DOHH2 (cell line): ENCODE results near the gene CYLD.

Source experiments
- H3F3A ChIP-seq: fragments of 200-600 bp; sonication (generic), shearing (Covaris generic); 2 replicates; pipeline ENCODE4 v1.6.0; 2016; ENCODE audit warnings: antibody characterized with exemption, mild to moderate bottlenecking; ENCODE audit not compliant: control insufficient read depth, insufficient read depth
- H3K27ac ChIP-seq: fragments of 200-600 bp; sonication (generic); 2 replicates; pipeline ENCODE4 v1.5.1; 2014; ENCODE audit warnings: low read depth, mild to moderate bottlenecking, low read length, moderate library complexity
- H3K27me3 ChIP-seq: fragments of 200-600 bp; sonication (generic); 2 replicates; pipeline ENCODE4 v1.6.1; 2014; ENCODE audit warnings: mild to moderate bottlenecking, low read length, mixed read lengths; ENCODE audit not compliant: control insufficient read depth
- H3K36me3 ChIP-seq: fragments of 200-600 bp; sonication (generic); 2 replicates; pipeline ENCODE4 v1.6.1; 2014; ENCODE audit warnings: mild to moderate bottlenecking, low read length, moderate library complexity, mixed read lengths; ENCODE audit not compliant: control insufficient read depth
- H3K4me1 ChIP-seq: fragments of 200-600 bp; sonication (generic); 2 replicates; pipeline ENCODE4 v1.6.1; 2014; ENCODE audit warnings: mild to moderate bottlenecking, low read length, mixed read lengths; ENCODE audit not compliant: control insufficient read depth
- H3K4me2 ChIP-seq: fragments of 200-600 bp; sonication (generic); 2 replicates; pipeline ENCODE4 v1.6.0; 2014; ENCODE audit warnings: mild to moderate bottlenecking, low read length, moderate library complexity
- H3K4me3 ChIP-seq: fragments of 200-600 bp; sonication (generic); 2 replicates; pipeline ENCODE4 v1.5.1; 2014; ENCODE audit warnings: mild to moderate bottlenecking, low read length, mixed read lengths
- H3K79me2 ChIP-seq: fragments of 200-600 bp; sonication (generic); 2 replicates; pipeline ENCODE4 v1.6.1; 2014; ENCODE audit warnings: mild to moderate bottlenecking, low read length, mixed read lengths; ENCODE audit not compliant: control insufficient read depth
- H3K9me2 ChIP-seq: fragments of 200-600 bp; sonication (generic); replicated peaks from 2 replicates; pipeline ENCODE4 v1.6.1; 2014; ENCODE audit warnings: mild to moderate bottlenecking, low read length, mixed read lengths; ENCODE audit not compliant: control insufficient read depth
- H3K9me3 ChIP-seq: fragments of 200-600 bp; sonication (generic); 2 replicates; pipeline ENCODE4 v1.6.1; 2014; ENCODE audit warnings: antibody characterized with exemption, low read length, mixed read lengths; ENCODE audit not compliant: control insufficient read depth, insufficient read depth
- H4K20me1 ChIP-seq: fragments of 200-600 bp; sonication (generic); 2 replicates; pipeline ENCODE4 v1.6.0; 2014; ENCODE audit warnings: low read depth, mild to moderate bottlenecking, antibody characterized with exemption, low read length, moderate library complexity; ENCODE audit not compliant: control insufficient read depth, insufficient read depth
- CTCF ChIP-seq: fragments of 200-600 bp; sonication (generic); IDR thresholded peaks from one replicate; pipeline ENCODE4 v1.5.1; 2014; ENCODE audit warnings: antibody characterized with exemption, mild to moderate bottlenecking, low read depth, low read length; ENCODE audit not compliant: poor library complexity, severe bottlenecking
- EZH2phosphoT487 ChIP-seq: fragments of 200-600 bp; sonication (generic); IDR thresholded peaks from 2 replicates; pipeline ENCODE4 v1.6.1; 2017; ENCODE audit warnings: borderline replicate concordance, mild to moderate bottlenecking, antibody characterized with exemption, low read length, moderate library complexity, mixed read lengths

Gene CYLD

DNA sequence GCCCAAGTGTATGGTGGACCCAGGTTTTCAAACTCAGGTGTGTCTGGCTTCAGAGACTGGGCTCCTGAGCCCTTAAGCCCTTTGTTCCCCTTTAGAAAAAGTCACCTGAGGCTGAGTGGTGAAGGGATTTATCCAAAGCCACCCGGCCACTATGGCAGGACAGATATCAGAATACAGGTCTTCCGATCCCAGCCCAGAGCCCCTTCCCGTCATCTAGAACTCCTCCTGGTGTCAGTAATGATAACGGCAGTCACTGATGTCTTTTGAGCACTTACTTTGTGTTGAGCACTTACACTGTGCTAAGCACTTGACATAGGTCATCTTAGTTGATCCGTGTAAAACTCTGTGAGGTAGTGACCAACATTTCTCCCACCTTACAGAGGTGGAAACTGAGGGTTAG, 31.9 kb upstream of the CYLD start:
- 0 out of 2 replicates have a peak, but pooled peaks cover 4% of the 10 kb centered on the region for H3K9me3 ChIP-seq
- H3K27ac ChIP-seq: no peak overlapping the region
- H3K4me3 ChIP-seq: no peak overlapping the region
- H3K4me1 ChIP-seq: no peaks in the 10 kb centered on the region
- no peak for TF ChIP-seq CTCF
- no peak for TF ChIP-seq EZH2phosphoT487
- no peaks in the 10 kb centered on the region for H3F3A ChIP-seq
- H4K20me1 ChIP-seq: no peaks in the 10 kb centered on the region
- no peaks in the 10 kb centered on the region for H3K9me2 ChIP-seq
- H3K36me3 ChIP-seq: no peaks in the 10 kb centered on the region
- no peaks in the 10 kb centered on the region for H3K27me3 ChIP-seq
- H3K4me2 ChIP-seq: no peak overlapping the region
- H3K79me2 ChIP-seq: no peaks in the 10 kb centered on the region

DNA sequence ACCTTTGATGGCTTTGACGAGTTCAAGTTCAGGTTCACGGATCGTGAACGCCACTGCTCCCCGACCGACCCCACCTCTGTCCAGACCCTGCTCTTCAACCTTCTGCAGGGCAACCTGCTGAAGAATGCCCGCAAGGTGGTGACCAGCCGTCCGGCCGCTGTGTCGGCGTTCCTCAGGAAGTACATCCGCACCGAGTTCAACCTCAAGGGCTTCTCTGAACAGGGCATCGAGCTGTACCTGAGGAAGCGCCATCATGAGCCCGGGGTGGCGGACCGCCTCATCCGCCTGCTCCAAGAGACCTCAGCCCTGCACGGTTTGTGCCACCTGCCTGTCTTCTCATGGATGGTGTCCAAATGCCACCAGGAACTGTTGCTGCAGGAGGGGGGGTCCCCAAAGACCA, 30.8 kb upstream of the CYLD start:
- H3K27ac ChIP-seq: no peak overlapping the region
- no peaks in the 10 kb centered on the region for H3K9me2 ChIP-seq
- no peak overlapping the region for H3K4me2 ChIP-seq
- H3K9me3 ChIP-seq: no peaks in the 10 kb centered on the region
- no peaks in the 10 kb centered on the region for H3K4me1 ChIP-seq
- H3F3A ChIP-seq: no peaks in the 10 kb centered on the region
- H3K4me3 ChIP-seq: no peak overlapping the region
- no peaks in the 10 kb centered on the region for H3K27me3 ChIP-seq
- H4K20me1 ChIP-seq: no peaks in the 10 kb centered on the region
- no peak for TF ChIP-seq EZH2phosphoT487
- TF ChIP-seq CTCF: no peak
- H3K36me3 ChIP-seq: no peaks in the 10 kb centered on the region
- H3K79me2 ChIP-seq: no peaks in the 10 kb centered on the region

GRCh38 chr16:50711862-50712559, 29.9 kb upstream of the CYLD start:
- Histone ChIP-seq H3K27me3 (no peaks in the 10 kb centered on the region), H3K4me3 (no peak overlapping the region), H3K36me3 (no peaks in the 10 kb centered on the region), H3K4me2 (no peak overlapping the region), H3F3A (no peaks in the 10 kb centered on the region), H3K27ac (no peak overlapping the region), H3K79me2 (no peaks in the 10 kb centered on the region), H4K20me1 (no peaks in the 10 kb centered on the region), H3K9me2 (no peaks in the 10 kb centered on the region), H3K4me1 (no peaks in the 10 kb centered on the region), H3K9me3 (no peaks in the 10 kb centered on the region)
- TF ChIP-seq CTCF (no peak), EZH2phosphoT487 (no peak)
